B cell (primary cell): Measurements from ENCODE around the gene SCGB1D1. TPM values are rescaled to one million over a fixed set of nuclear protein-coding genes. Genes with fewer than 3 reads are reported as not detected.
"Not testable (repeated sequence)": the region's sequence is repeated elsewhere in the genome, so short reads cannot be mapped to it uniquely, and the experiment has no call there.

Experiments used
- ATAC-seq: fragments of 200-7000 bp; cut with Tn5 transposase; one replicate; pipeline ENCODE4 v1.10.0; 2021; ENCODE audit warnings: low read depth, mild to moderate bottlenecking, moderate number of reproducible peaks, moderate library complexity
- CTCF ChIA-PET: fragments of 350-600 bp; sonication (Branson Sonifier 250); formaldehyde crosslinking; loops from one replicate; lab custom pipeline; 2021; ENCODE audit warnings: antibody characterized with exemption, inconsistent platforms; lab: Charles Lee
- POLR2A ChIA-PET: fragments of 350-600 bp; sonication (Branson Sonifier 250); formaldehyde crosslinking; loops from one replicate; lab custom pipeline; 2021; ENCODE audit warnings: antibody characterized with exemption; lab: Charles Lee
- DNase-seq: peaks from one replicate; pipeline ENCODE4 v3.0.0; 2013
- H2AFZ ChIP-seq: 2 replicates; pipeline ENCODE4 v1.6.1; 2012; ENCODE audit warnings: mild to moderate bottlenecking, low read depth, low read length; ENCODE audit not compliant: insufficient read depth, poor library complexity, severe bottlenecking
- H3K27ac ChIP-seq, 2 donors: 1 replicate in 1 of 2; 2 replicates in 1 of 2; pipeline ENCODE4 v1.5.1; 2012 to 2013; ENCODE audit warnings: low read length in 2 of 2, mild to moderate bottlenecking in 2 of 2, moderate library complexity in 1 of 2
- H3K27me3 ChIP-seq, 4 experiments: fragments of 200-600 bp in 1 of 4; sonication (generic) in 1 of 4; replicated peaks in 1 of 4; 1 replicate in 2 of 4; 2 replicates in 2 of 4; pipeline versions ENCODE4 v1.6.1 to v1.7.0; 2013 to 2016; ENCODE audit warnings: low read length in 3 of 4, mild to moderate bottlenecking in 2 of 4, mixed read lengths in 1 of 4, moderate library complexity in 1 of 4; ENCODE audit not compliant: insufficient read depth in 4 of 4, control insufficient read depth in 3 of 4; ENCODE audit errors: control extremely low read depth in 1 of 4
- H3K36me3 ChIP-seq, 2 experiments: replicated peaks in 1 of 2; 1 replicate in 1 of 2; 2 replicates in 1 of 2; pipeline versions ENCODE4 v1.6.1 to v1.7.1; 2013; ENCODE audit warnings: low read length in 1 of 2; ENCODE audit not compliant: insufficient read depth in 2 of 2, control insufficient read depth in 1 of 2; ENCODE audit errors: control extremely low read depth in 1 of 2, extremely low read depth in 1 of 2
- H3K4me1 ChIP-seq, 2 donors: fragments of 200-600 bp in 1 of 2; sonication (generic) in 1 of 2; 1 replicate in 1 of 2; 2 replicates in 1 of 2; pipeline versions ENCODE4 v1.5.1 to v1.6.1; 2013 to 2017; ENCODE audit warnings: low read length in 2 of 2; ENCODE audit not compliant: control insufficient read depth in 2 of 2, insufficient read depth in 2 of 2
- H3K4me2 ChIP-seq: replicated peaks from 2 replicates; pipeline ENCODE3; 2012; ENCODE audit warnings: mild to moderate bottlenecking, low read depth, low read length; ENCODE audit not compliant: poor library complexity, severe bottlenecking
- H3K4me3 ChIP-seq, 5 experiments: fragments of 200-600 bp in 1 of 5; sonication (generic) in 1 of 5; 1 replicate in 3 of 5; 2 replicates in 2 of 5; pipeline versions ENCODE4 v1.5.1 to v1.7.0; 2011 to 2016; ENCODE audit warnings: low read length in 4 of 5, mild to moderate bottlenecking in 4 of 5, low read depth in 2 of 5, control low read depth in 1 of 5, moderate library complexity in 1 of 5; ENCODE audit not compliant: insufficient read depth in 1 of 5; ENCODE audit errors: control extremely low read depth in 1 of 5, extremely low read depth in 1 of 5
- H3K79me2 ChIP-seq: fragments of 200-600 bp; sonication (generic); one replicate; pipeline ENCODE4 v1.6.0; 2016; ENCODE audit warnings: low read length; ENCODE audit not compliant: control insufficient read depth, insufficient read depth
- H3K9ac ChIP-seq: fragments of 200-600 bp; sonication (generic); 2 replicates; pipeline ENCODE4 v1.6.1; 2017; ENCODE audit warnings: mild to moderate bottlenecking, low read length, moderate library complexity
- H3K9me3 ChIP-seq, 3 donors: one replicate each; pipeline versions ENCODE4 v1.6.1 to v1.7.1; 2013; ENCODE audit warnings: low read length in 2 of 3; ENCODE audit not compliant: control insufficient read depth in 2 of 3, insufficient read depth in 1 of 3; ENCODE audit errors: control extremely low read depth in 1 of 3
- H4K20me1 ChIP-seq: 2 replicates; pipeline ENCODE4 v1.6.0; 2012; ENCODE audit warnings: mild to moderate bottlenecking, low read length; ENCODE audit not compliant: insufficient read depth, control insufficient read depth, poor library complexity, severe bottlenecking
- H3K27ac Mint-ChIP-seq: one replicate; pipeline ENCODE4 v1.8.0; 2021; ENCODE audit warnings: mixed read lengths
- H3K27me3 Mint-ChIP-seq: one replicate; pipeline ENCODE4 v1.8.0; 2021; ENCODE audit warnings: mixed read lengths
- H3K4me1 Mint-ChIP-seq: one replicate; pipeline ENCODE4 v1.8.0; 2021; ENCODE audit warnings: mixed read lengths
- H3K4me3 Mint-ChIP-seq: one replicate; pipeline ENCODE4 v1.8.0; 2021; ENCODE audit warnings: mixed read lengths
- H3K9me3 Mint-ChIP-seq: one replicate; pipeline ENCODE4 v1.8.0; 2022; ENCODE audit warnings: mixed read lengths; ENCODE audit not compliant: insufficient read depth
- EZH2 ChIP-seq: IDR thresholded peaks from 2 replicates; pipeline ENCODE4 v1.6.1; 2012; ENCODE audit warnings: borderline replicate concordance, low read depth, mild to moderate bottlenecking, moderate library complexity, low read length; ENCODE audit not compliant: insufficient read depth, poor library complexity, severe bottlenecking
- WGBS: methylation state at CpG from one replicate; pipeline ENCODE4 v1.1.5; 2013; ENCODE audit warnings: missing lambda C conversion rate; ENCODE audit not compliant: insufficient coverage; 5-methylcytosine and 5-hydroxymethylcytosine counted together
- intact Hi-C: fragments of 100-400 bp; cut with micrococcal nuclease; formaldehyde crosslinking; loops from one replicate; pipeline ENCODE4 v1.10.0; 2022
- polyA plus RNA-seq: library from polyadenylated mRNA; depleted of rRNA; stranded (reverse); fragments of >200 nt; gene quantifications from 2 replicates; pipeline ENCODE4 v1.2.3, GENCODE V29; 2012
- total RNA-seq, 2 donors: library from RNA; stranded (reverse); fragments of 120-200 nt in 1 of 2; gene quantifications; 1 replicate in 1 of 2; 2 replicates in 1 of 2; pipeline versions ENCODE4 v1.2.3 to v1.2.4, GENCODE V29; 2013 to 2022
- TF ChIP-seq, protein P1 (sequence below): fragments of 200-600 bp; IDR thresholded peaks from one replicate; pipeline ENCODE4 v1.8.0; 2022; ENCODE audit warnings: antibody characterized with exemption, mild to moderate bottlenecking

Gene SCGB1D1
- total and polyA plus RNA-seq, 2 donors (not counting 1 experiment from before 2014, with no cell fraction given): not detected

GRCh38 chr11:62204430-62204829 lies 14.4 kb downstream of the SCGB1D1 start:
- ChIA-PET POLR2A (no interaction called here), CTCF (no interaction called here)
- WGBS: 100% methylated on average over 2 of the region's 5 CpGs
- H3K9me3 Mint-ChIP-seq: no peaks in the 10 kb centered on the region
- H3K4me1 Mint-ChIP-seq: no peaks in the 10 kb centered on the region
- DNase-seq (no peak), ATAC-seq (no peak)
- Histone ChIP-seq H3K9me3 (no peaks in the 10 kb centered on the region), H3K36me3 (no peaks in the 10 kb centered on the region), H3K27me3 (peaks cover 0 to 10% (median 2%) of the 10 kb centered on the region in 4 experiments), H2AFZ (no peak overlapping the region), H3K4me2 (no peak overlapping the region), H3K4me1 (no peaks in the 10 kb centered on the region), H3K79me2 (no peaks in the 10 kb centered on the region), H3K4me3 (no peak overlapping the region), H3K27ac (no peak overlapping the region), H3K9ac (no peak overlapping the region), H4K20me1 (no peaks in the 10 kb centered on the region)
- intact Hi-C loops: no loop called here
- peaks cover 32% of the 10 kb centered on the region for H3K27me3 Mint-ChIP-seq
- no peak overlapping the region for H3K4me3 Mint-ChIP-seq
- TF ChIP-seq, protein P1, sequence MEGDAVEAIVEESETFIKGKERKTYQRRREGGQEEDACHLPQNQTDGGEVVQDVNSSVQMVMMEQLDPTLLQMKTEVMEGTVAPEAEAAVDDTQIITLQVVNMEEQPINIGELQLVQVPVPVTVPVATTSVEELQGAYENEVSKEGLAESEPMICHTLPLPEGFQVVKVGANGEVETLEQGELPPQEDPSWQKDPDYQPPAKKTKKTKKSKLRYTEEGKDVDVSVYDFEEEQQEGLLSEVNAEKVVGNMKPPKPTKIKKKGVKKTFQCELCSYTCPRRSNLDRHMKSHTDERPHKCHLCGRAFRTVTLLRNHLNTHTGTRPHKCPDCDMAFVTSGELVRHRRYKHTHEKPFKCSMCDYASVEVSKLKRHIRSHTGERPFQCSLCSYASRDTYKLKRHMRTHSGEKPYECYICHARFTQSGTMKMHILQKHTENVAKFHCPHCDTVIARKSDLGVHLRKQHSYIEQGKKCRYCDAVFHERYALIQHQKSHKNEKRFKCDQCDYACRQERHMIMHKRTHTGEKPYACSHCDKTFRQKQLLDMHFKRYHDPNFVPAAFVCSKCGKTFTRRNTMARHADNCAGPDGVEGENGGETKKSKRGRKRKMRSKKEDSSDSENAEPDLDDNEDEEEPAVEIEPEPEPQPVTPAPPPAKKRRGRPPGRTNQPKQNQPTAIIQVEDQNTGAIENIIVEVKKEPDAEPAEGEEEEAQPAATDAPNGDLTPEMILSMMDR: no peak
- TF ChIP-seq EZH2: no peak
- H3K27ac Mint-ChIP-seq: no peak overlapping the region

GRCh38 chr11:62205441-62205840 lies 15.4 kb downstream of the SCGB1D1 start:
- H3K4me2 ChIP-seq: no peak overlapping the region
- no peaks in the 10 kb centered on the region for H3K9me3 Mint-ChIP-seq
- POLR2A ChIA-PET: no interaction called here
- TF ChIP-seq, protein P1: no peak
- TF ChIP-seq EZH2: no peak
- intact Hi-C loops: no loop called here
- H3K27me3 ChIP-seq: peaks cover 0 to 13% (median 2%) of the 10 kb centered on the region in 4 experiments
- H3K27me3 Mint-ChIP-seq: peaks cover 26% of the 10 kb centered on the region
- no peaks in the 10 kb centered on the region for H3K79me2 ChIP-seq
- WGBS: 96% methylated on average over 6 of the region's 7 CpGs
- H2AFZ ChIP-seq: no peak overlapping the region
- H3K9ac ChIP-seq: no peak overlapping the region
- H4K20me1 ChIP-seq: no peaks in the 10 kb centered on the region
- H3K27ac ChIP-seq: no peak overlapping the region
- no peaks in the 10 kb centered on the region for H3K4me1 Mint-ChIP-seq
- H3K9me3 ChIP-seq: no peaks in the 10 kb centered on the region
- no peak overlapping the region for H3K4me3 ChIP-seq
- no peak overlapping the region for H3K4me3 Mint-ChIP-seq
- no peak overlapping the region for H3K27ac Mint-ChIP-seq
- CTCF ChIA-PET: no interaction called here
- no peak for ATAC-seq
- no peaks in the 10 kb centered on the region for H3K36me3 ChIP-seq
- DNase-seq: no peak
- H3K4me1 ChIP-seq: no peaks in the 10 kb centered on the region

- H3K9me3 ChIP-seq, H3K36me3 ChIP-seq, H3K4me1 Mint-ChIP-seq, CTCF ChIA-PET, H2AFZ ChIP-seq, H3K4me2 ChIP-seq, H3K4me3 Mint-ChIP-seq, H4K20me1 ChIP-seq, H3K9me3 Mint-ChIP-seq, ATAC-seq, H3K9ac ChIP-seq, H3K27ac ChIP-seq, DNase-seq, H3K4me3 ChIP-seq, intact Hi-C loops, H3K79me2 ChIP-seq, POLR2A ChIA-PET, H3K4me1 ChIP-seq, H3K27ac Mint-ChIP-seq: not testable (repeated sequence)
- H3K27me3 Mint-ChIP-seq: peaks cover 26% of the 10 kb centered on the region
- peaks cover 0 to 13% (median 2%) of the 10 kb centered on the region in 4 experiments for H3K27me3 ChIP-seq
- 100% methylated on average over 3 of the region's 12 CpGs for WGBS
These were observed 16.5 kb downstream of the SCGB1D1 start for GRCh38 chr11:62206276-62207066.
